WTC11 (cell line): Measurements from ENCODE around the gene SUZ12. TPM values are rescaled to one million over a fixed set of nuclear protein-coding genes. Genes with fewer than 3 reads are reported as not detected.
A peak's percentile ranks its signal among the peaks of the same experiment; 100 is the strongest.
"Not testable (repeated sequence)": the region's sequence is repeated elsewhere in the genome, so short reads cannot be mapped to it uniquely, and the experiment has no call there.

Source experiments
- ATAC-seq: fragments of 200-7000 bp; cut with Tn5 transposase; 2 replicates; pipeline ENCODE4 v1.10.0; 2021; ENCODE audit warnings: mild to moderate bottlenecking, moderate library complexity
- CTCF ChIA-PET: fragments of 300-600 bp; sonication (Branson Sonifier 250); formaldehyde crosslinking; loops from one replicate; lab custom pipeline; 2021; ENCODE audit warnings: antibody characterized with exemption; lab: Charles Lee
- POLR2A ChIA-PET: fragments of 350-600 bp; sonication (Branson Sonifier 250); formaldehyde crosslinking; loops from one replicate; lab custom pipeline; 2021; ENCODE audit warnings: antibody characterized with exemption; lab: Charles Lee
- DNase-seq: peaks from one replicate; pipeline ENCODE4 v3.0.0; 2021; ENCODE audit warnings: low spot score
- H3K27ac Mint-ChIP-seq: 2 replicates; pipeline ENCODE4 v1.8.0; 2021; ENCODE audit warnings: mixed read lengths
- H3K27me3 Mint-ChIP-seq: 2 replicates; pipeline ENCODE4 v1.8.0; 2021; ENCODE audit warnings: low read depth, mild to moderate bottlenecking, moderate library complexity, mixed read lengths
- H3K36me3 Mint-ChIP-seq: 2 replicates; pipeline ENCODE4 v1.8.0; 2021; ENCODE audit warnings: mixed read lengths
- H3K4me1 Mint-ChIP-seq: 2 replicates; pipeline ENCODE4 v1.8.0; 2022; ENCODE audit warnings: mixed read lengths
- H3K4me3 Mint-ChIP-seq: 2 replicates; pipeline ENCODE4 v1.8.0; 2021; ENCODE audit warnings: mild to moderate bottlenecking, moderate library complexity, mixed read lengths
- H3K9me3 Mint-ChIP-seq: 2 replicates; pipeline ENCODE4 v1.8.0; 2021; ENCODE audit warnings: mixed read lengths
- ATF1 ChIP-seq: sonication (generic); formaldehyde crosslinking; IDR thresholded peaks from 2 replicates; pipeline ENCODE4 v1.8.1; 2023; ENCODE audit warnings: mild to moderate bottlenecking, moderate library complexity, missing genetic modification reagents
- ETV6 ChIP-seq: sonication (generic); formaldehyde crosslinking; IDR thresholded peaks from 2 replicates; pipeline ENCODE4 v1.8.1; 2022; ENCODE audit warnings: mild to moderate bottlenecking, missing genetic modification reagents
- ZNF396 ChIP-seq: fragments of 250-450 bp; sonication (Bioruptor Pico); IDR thresholded peaks from 2 replicates; pipeline ENCODE4 v1.8.0; 2021; ENCODE audit warnings: mild to moderate bottlenecking, moderate library complexity, borderline replicate concordance
- ZNF671 ChIP-seq: fragments of 250-450 bp; sonication (Bioruptor Pico); IDR thresholded peaks from 2 replicates; pipeline ENCODE4 v1.8.0; 2021; ENCODE audit warnings: mild to moderate bottlenecking
- total RNA-seq: library from RNA; stranded (reverse); gene quantifications from 3 replicates; pipeline ENCODE4 v1.2.3, GENCODE V29; 2021
- TF ChIP-seq, protein P1 (sequence below): fragments of 250-450 bp; sonication (Bioruptor Pico); conservative IDR thresholded peaks from 2 replicates; pipeline ENCODE4 v1.9.0; 2021; ENCODE audit warnings: mild to moderate bottlenecking
- TF ChIP-seq, protein P2 (sequence below): sonication (generic); formaldehyde crosslinking; IDR thresholded peaks from 2 replicates; pipeline ENCODE4 v1.8.0; 2022; ENCODE audit warnings: mild to moderate bottlenecking, missing genetic modification reagents
- TF ChIP-seq, protein P3 (sequence below): sonication (generic); formaldehyde crosslinking; IDR thresholded peaks from 2 replicates; pipeline ENCODE4 v1.8.1; 2022; ENCODE audit warnings: missing genetic modification reagents, borderline replicate concordance
- TF ChIP-seq, protein P4 (sequence below): sonication (generic); formaldehyde crosslinking; IDR thresholded peaks from 2 replicates; pipeline ENCODE4 v1.8.1; 2022; ENCODE audit warnings: mild to moderate bottlenecking, missing genetic modification reagents, moderate library complexity, borderline replicate concordance
- TF ChIP-seq, protein P5 (sequence below): fragments of 250-450 bp; sonication (Bioruptor Pico); IDR thresholded peaks from 2 replicates; pipeline ENCODE4 v1.9.0; 2021; ENCODE audit warnings: mild to moderate bottlenecking
- TF ChIP-seq, protein P6 (sequence below): sonication (generic); formaldehyde crosslinking; IDR thresholded peaks from 2 replicates; pipeline ENCODE4 v1.8.1; 2023; ENCODE audit warnings: mild to moderate bottlenecking, moderate library complexity, missing genetic modification reagents

The SUZ12 gene
- total RNA-seq, 1 experiment from 2014 or later = 28.4 TPM

DNA sequence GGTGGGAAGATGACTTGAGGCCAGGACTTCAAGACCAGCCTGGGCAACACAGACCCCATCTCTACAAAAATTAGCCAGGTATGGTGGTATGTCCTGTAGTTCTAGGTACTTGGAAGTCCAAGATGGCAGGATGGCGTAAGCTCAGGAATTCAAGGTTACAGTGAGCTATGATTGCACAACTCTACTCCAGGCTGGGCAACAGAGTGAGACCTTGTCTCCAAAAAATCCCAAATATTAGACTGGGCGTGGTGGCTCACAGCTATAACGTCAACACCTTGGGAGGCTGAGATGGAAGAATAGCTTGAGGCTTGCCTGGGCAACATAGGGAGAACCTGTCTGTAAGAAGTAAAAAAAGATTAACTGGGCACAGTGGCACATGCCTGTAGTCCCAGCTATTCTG, 30.8 kb downstream of the SUZ12 start:
- TF ChIP-seq, protein P1, sequence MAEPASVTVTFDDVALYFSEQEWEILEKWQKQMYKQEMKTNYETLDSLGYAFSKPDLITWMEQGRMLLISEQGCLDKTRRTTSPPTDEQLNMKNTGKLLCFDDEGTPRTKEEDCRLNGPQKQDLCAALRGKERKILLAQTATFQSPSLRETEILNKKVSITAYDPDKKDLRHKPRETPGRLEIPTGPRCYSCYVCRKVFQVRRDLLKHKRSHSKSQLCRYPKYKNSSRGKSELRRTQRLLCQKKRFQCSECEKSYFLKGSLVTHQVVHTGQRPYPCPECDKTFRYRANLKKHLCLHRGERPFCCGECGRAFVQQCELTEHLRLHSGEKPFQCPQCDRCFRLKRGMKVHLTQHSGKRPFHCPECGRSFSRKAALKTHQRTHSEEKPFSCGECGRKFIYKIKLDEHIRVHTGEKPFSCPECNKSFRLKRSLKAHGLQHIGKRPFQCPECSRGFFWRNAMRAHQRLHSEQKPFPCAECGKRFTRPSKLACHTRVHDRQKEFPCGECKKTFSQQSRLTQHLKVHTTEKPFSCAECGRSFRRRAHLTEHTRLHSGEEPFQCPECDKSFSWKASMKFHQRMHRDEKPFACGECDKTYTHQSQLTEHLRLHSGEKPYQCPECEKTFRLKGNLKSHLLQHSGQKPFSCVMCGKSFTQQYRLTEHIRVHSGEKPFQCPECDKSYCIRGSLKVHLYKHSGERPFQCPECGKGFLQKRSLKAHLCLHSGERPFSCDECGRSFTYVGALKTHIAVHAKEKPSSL = no peak
- TF ChIP-seq, protein P2, sequence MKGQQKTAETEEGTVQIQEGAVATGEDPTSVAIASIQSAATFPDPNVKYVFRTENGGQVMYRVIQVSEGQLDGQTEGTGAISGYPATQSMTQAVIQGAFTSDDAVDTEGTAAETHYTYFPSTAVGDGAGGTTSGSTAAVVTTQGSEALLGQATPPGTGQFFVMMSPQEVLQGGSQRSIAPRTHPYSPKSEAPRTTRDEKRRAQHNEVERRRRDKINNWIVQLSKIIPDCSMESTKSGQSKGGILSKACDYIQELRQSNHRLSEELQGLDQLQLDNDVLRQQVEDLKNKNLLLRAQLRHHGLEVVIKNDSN (CRISPR knock-in tag) = no peak
- TF ChIP-seq, protein P3, sequence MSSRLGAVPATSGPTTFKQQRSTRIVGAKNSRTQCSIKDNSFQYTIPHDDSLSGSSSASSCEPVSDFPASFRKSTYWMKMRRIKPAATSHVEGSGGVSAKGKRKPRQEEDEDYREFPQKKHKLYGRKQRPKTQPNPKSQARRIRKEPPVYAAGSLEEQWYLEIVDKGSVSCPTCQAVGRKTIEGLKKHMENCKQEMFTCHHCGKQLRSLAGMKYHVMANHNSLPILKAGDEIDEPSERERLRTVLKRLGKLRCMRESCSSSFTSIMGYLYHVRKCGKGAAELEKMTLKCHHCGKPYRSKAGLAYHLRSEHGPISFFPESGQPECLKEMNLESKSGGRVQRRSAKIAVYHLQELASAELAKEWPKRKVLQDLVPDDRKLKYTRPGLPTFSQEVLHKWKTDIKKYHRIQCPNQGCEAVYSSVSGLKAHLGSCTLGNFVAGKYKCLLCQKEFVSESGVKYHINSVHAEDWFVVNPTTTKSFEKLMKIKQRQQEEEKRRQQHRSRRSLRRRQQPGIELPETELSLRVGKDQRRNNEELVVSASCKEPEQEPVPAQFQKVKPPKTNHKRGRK (CRISPR knock-in tag) = no peak
- TF ChIP-seq ZNF396 (CRISPR knock-in tag) = no peak
- Mint-ChIP-seq H3K27me3 (no peaks in the 10 kb centered on the region), H3K4me3 (no peak overlapping the region), H3K4me1 (no peaks in the 10 kb centered on the region), H3K27ac (peak overlapping the region; percentile 49), H3K36me3 (peaks cover 41% of the 10 kb centered on the region), H3K9me3 (no peaks in the 10 kb centered on the region)
- DNase-seq (no peak), ATAC-seq (no peak)
- CTCF ChIA-PET = no interaction called here
- POLR2A ChIA-PET = no interaction called here

DNA sequence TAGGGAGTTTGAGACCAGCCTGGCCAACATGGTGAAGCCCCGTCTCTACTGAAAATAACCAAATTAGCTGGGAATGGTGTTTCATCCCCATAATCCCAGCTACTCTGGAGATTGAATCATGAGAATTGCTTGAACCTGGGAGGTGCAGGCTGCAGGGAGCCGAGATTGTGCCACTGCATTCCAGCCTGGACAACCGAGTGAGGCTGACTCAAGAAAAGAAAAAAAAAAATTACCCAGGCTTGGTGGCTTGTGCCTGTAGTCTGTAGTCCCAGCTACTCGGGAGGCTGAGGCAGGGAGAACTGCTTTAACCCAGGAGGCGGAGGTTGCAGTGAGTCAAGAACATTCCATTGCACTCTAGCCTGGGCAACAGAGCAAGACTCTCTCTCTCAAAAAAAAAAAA, 33.6 kb downstream of the SUZ12 start:
- H3K4me1 Mint-ChIP-seq, H3K9me3 Mint-ChIP-seq, H3K27me3 Mint-ChIP-seq, H3K4me3 Mint-ChIP-seq, ATAC-seq, H3K27ac Mint-ChIP-seq, DNase-seq, POLR2A ChIA-PET: not testable (repeated sequence)
- H3K36me3 Mint-ChIP-seq = peaks cover 44% of the 10 kb centered on the region
- CTCF ChIA-PET = interaction anchor here (0.7 kb wide), 1 partner anchor 138 kb away, joined by 3 read pairs; no protein-coding TSS in a partner anchor

DNA sequence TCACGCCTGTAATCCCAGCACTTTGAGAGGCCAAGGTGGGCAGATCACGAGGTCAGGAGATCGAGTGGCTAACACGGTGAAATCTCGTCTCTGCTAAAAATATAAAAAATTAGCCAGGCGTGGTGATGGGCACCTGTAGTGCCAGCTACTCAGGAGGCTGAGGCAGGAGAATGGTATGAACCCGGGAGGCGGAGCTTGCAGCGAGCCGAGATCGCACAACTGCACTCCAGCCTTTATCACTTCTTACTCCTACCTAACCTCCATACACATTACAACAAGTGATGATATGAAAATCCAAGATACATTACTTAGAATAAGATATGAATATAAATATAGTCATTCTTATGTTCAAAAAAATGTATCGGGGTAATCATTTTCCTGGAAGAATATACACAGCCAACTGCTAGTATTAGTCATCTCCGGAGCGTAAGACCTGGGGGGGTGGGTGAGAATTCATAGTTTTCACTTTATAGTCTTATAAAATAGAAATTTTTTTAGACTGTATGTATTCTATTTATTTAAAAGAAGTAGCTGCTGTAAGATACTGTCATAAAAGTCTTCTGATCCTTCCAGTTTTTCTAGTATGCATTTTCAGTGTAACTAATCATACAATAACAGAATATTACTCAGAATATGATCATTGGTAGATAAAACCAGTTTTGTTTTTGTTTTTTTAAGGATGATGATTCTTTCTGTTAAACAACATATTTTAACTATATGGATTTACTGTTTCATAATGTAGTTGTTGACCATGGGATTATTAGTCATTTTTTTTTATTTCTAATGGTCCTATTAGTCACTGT, 37.7 kb downstream of the SUZ12 start:
- POLR2A ChIA-PET, H3K9me3 Mint-ChIP-seq, ATAC-seq, H3K27me3 Mint-ChIP-seq, DNase-seq, H3K4me3 Mint-ChIP-seq, H3K4me1 Mint-ChIP-seq, H3K27ac Mint-ChIP-seq, CTCF ChIA-PET: not testable (repeated sequence)
- peaks cover 36% of the 10 kb centered on the region for H3K36me3 Mint-ChIP-seq

DNA sequence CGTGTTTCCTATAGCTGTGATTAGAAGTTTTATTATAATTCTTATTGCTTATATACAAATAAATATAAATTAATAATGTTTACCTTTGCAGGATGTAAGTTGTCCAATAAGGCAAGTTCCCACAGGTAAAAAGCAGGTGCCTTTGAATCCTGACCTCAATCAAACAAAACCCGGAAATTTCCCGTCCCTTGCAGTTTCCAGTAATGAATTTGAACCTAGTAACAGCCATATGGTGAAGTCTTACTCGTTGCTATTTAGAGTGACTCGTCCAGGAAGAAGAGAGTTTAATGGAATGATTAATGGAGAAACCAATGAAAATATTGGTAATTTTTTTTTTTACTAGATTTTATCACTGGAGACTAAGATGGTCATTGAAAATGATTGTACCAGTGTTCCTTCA, 38.6 kb downstream of the SUZ12 start:
- H3K4me3 Mint-ChIP-seq, H3K9me3 Mint-ChIP-seq, H3K4me1 Mint-ChIP-seq, DNase-seq, ATAC-seq, POLR2A ChIA-PET, H3K27ac Mint-ChIP-seq, H3K27me3 Mint-ChIP-seq, CTCF ChIA-PET: not testable (repeated sequence)
- peaks cover 37% of the 10 kb centered on the region for H3K36me3 Mint-ChIP-seq

DNA sequence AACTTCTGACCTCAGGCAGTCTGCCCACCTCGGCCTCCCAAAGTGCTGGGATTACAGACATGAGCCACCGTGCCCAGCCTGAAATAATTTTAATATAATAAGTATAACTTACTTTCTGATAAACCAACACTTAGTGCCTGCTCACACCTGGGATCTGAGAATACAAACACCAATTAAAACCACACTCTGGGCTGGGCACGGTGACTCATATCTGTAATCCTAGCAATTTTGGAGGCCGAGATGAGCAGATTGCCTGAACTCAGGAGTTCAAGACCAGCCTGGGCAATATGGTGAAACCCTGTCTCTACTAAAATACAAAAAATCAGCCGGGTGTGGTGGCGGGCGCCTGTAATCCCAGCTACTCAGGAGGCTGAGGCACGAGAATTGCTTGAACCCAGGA, 55.0 kb downstream of the SUZ12 start:
- H3K4me3 Mint-ChIP-seq, ATAC-seq, H3K9me3 Mint-ChIP-seq, POLR2A ChIA-PET, H3K4me1 Mint-ChIP-seq, DNase-seq, H3K27me3 Mint-ChIP-seq, CTCF ChIA-PET, H3K27ac Mint-ChIP-seq: not testable (repeated sequence)
- peaks cover 65% of the 10 kb centered on the region for H3K36me3 Mint-ChIP-seq

DNA sequence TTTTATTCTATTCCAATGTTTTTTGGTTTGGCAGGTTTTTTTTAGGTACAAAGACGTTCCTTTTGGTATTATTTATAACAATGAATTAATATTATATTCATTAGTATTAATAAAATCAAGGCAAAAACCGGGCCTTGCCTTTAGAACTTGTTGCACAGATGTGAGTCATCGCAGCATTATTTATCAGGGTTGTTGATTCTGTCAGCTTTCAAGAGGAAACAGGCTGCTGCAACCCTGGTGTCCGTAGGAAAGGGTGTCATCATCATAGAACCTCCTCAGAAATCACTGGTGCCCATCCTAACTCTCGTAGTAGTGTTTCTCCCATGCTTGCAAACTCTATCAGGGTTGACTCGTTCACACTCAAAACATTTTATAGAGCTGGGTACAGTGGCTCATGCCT, 60.2 kb downstream of the SUZ12 start:
- no peaks in the 10 kb centered on the region for H3K9me3 Mint-ChIP-seq
- TF ChIP-seq, protein P4, sequence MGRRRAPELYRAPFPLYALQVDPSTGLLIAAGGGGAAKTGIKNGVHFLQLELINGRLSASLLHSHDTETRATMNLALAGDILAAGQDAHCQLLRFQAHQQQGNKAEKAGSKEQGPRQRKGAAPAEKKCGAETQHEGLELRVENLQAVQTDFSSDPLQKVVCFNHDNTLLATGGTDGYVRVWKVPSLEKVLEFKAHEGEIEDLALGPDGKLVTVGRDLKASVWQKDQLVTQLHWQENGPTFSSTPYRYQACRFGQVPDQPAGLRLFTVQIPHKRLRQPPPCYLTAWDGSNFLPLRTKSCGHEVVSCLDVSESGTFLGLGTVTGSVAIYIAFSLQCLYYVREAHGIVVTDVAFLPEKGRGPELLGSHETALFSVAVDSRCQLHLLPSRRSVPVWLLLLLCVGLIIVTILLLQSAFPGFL = no peak
- no peak for TF ChIP-seq ATF1 (CRISPR knock-in tag)
- TF ChIP-seq, protein P5, sequence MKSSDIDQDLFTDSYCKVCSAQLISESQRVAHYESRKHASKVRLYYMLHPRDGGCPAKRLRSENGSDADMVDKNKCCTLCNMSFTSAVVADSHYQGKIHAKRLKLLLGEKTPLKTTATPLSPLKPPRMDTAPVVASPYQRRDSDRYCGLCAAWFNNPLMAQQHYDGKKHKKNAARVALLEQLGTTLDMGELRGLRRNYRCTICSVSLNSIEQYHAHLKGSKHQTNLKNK (CRISPR knock-in tag) = no peak
- TF ChIP-seq ETV6 (CRISPR knock-in tag) = no peak
- TF ChIP-seq, protein P6, sequence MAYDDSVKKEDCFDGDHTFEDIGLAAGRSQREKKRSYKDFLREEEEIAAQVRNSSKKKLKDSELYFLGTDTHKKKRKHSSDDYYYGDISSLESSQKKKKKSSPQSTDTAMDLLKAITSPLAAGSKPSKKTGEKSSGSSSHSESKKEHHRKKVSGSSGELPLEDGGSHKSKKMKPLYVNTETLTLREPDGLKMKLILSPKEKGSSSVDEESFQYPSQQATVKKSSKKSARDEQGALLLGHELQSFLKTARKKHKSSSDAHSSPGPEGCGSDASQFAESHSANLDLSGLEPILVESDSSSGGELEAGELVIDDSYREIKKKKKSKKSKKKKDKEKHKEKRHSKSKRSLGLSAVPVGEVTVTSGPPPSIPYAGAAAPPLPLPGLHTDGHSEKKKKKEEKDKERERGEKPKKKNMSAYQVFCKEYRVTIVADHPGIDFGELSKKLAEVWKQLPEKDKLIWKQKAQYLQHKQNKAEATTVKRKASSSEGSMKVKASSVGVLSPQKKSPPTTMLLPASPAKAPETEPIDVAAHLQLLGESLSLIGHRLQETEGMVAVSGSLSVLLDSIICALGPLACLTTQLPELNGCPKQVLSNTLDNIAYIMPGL (CRISPR knock-in tag) = no peak
- no peak for TF ChIP-seq ZNF671
- TF ChIP-seq ZNF396 (CRISPR knock-in tag) = no peak
- no peak overlapping the region for H3K27ac Mint-ChIP-seq
- no peaks in the 10 kb centered on the region for H3K4me1 Mint-ChIP-seq
- H3K27me3 Mint-ChIP-seq = no peaks in the 10 kb centered on the region
- peaks cover 60% of the 10 kb centered on the region for H3K36me3 Mint-ChIP-seq
- ChIA-PET POLR2A (no interaction called here), CTCF (interaction anchor here (2.9 kb wide), 1 partner anchor 10 kb away, joined by 10 read pairs; the partner anchor contains the start of gene LRRC37B)
- no peak for ATAC-seq
- no peak for DNase-seq
- no peak overlapping the region for H3K4me3 Mint-ChIP-seq
